Epithelial cell of prostate (primary cell): ENCODE data around the gene TMEM35B.
"Not testable (repeated sequence)": the region's sequence is repeated elsewhere in the genome, so short reads cannot be mapped to it uniquely, and the experiment has no call there.

Experiments
- DNase-seq: peaks from one replicate; pipeline ENCODE4 v3.0.0-alpha.2; 2011; ENCODE audit warnings: low read depth, low spot score
- H3K27ac ChIP-seq: fragments of 450-650 bp; 2 replicates; pipeline ENCODE4 v1.5.1; 2017; ENCODE audit warnings: mild to moderate bottlenecking

The TMEM35B gene

DNA sequence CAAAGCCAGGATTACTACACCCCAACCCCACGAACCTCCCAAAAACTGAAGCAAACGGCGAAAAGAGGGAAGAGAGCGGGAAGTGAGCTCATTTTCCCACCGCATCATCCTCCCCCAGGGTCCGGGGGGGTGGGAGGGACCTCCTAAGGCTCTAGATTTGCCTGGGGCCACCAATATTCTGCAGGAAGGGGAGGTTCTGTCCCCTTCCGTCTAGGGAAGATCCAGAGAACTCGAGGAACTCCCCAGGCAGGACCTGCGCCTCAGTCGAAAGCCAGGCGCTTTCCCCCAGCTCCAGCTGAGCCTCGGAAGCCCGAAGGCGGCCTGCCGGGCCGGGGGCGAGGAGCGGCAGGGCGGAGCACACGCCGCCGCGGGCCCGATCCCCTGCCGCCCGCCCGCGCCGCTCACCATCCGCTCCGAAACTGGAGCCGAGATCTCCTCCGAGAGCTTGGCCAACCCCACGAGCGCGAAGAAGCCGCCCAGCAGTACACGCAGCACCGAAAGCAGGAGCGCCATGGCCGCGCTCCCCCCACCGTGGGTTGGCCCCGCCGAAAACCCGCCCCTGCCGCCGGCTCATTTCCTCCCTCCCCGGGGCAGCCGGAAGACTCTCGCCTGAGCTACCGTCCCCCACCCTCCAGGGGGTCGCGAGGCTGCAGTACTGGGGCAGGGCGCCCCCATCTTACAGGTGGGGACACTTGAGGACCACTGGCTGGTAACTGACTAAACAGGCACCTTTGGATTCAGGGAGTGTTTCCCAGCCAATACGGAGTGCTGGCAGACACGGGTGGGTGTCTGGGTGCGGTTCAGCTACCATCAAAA is at the start of gene TMEM35B:
Gene TMEM35B (minus strand): TSS at position 555 of the 816 bp plus-strand sequence. CDS start 42 bp downstream, at position 513.
- no peak for DNase-seq
- peak within 1 kb of the TSS; percentile 55 for H3K27ac ChIP-seq

GRCh38 chr1:35033346-35033745 is 48.2 kb upstream of the TMEM35B start:
- DNase-seq: no peak
- H3K27ac ChIP-seq: no peak overlapping the region

- no peak for DNase-seq
- peak overlapping the region; percentile 96 for H3K27ac ChIP-seq
These were observed 47.2 kb upstream of the TMEM35B start for GRCh38 chr1:35032384-35032739.

DNA sequence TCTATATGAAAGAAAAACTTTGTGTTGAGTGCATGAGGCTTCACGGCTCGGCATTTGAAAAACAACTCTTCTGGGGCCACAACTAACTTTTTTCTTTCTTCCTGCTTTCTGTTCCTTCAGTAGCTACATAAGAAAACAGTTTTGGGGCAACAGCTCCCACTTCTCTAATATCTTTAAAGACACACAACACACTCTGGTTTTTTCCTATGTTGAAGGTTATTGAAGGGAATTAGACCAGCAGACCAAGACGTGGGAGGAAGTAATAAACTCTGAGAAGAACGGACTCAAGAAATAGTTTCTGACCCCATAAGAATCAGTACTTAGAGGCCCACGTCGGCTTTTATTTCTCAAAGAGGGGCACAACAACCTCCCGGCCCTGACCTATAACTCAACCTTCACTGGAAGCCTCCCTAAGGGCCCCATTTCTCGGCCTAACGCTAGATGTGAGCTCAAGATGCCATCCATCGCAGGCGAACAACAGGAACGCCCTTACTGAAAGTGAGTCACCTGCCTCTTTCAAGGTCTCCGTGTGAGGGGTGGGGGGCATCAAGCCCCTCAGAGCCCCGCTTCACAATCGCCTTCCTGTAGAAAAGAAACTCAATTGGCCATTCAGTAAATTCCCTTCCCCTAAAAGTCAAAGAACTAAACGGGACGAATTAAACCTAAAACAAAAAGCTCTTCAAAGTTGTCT is 45.8 kb upstream of the TMEM35B start:
- no peak for DNase-seq
- peak overlapping the region; percentile 96 for H3K27ac ChIP-seq

- H3K27ac ChIP-seq: peak overlapping the region; percentile 96
These were observed 45.2 kb upstream of the TMEM35B start for GRCh38 chr1:35030338-35030737.

DNA sequence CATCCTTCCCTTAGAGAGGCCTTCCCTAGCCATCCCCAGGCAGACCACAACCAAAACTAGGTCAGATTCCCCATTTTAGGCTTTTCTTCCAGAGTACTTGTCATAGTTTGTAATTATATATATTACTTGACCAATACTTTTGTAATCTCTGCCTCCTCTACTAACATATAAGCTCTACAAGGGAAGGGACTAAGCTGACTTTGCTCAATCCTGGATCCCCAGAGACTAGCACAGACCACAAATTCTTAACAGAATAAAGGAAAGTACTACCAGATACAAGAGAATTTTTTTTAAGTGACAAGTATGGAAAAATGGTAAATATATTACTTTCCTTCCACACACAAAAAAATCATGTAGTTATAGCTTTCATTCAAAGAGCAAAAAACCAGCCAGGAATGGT is 44.6 kb upstream of the TMEM35B start:
- no peak overlapping the region for H3K27ac ChIP-seq
- DNase-seq: no peak

More at GRCh38 chr1:35030338-35030737, 45.2 kb upstream of the TMEM35B start:
- DNase-seq: no peak

- no peak for DNase-seq
- no peak overlapping the region for H3K27ac ChIP-seq
These were observed 31.3 kb upstream of the TMEM35B start for GRCh38 chr1:35016406-35016805.

- DNase-seq: no peak
- no peak overlapping the region for H3K27ac ChIP-seq
These were observed 29.3 kb upstream of the TMEM35B start for GRCh38 chr1:35014486-35014885.

DNA sequence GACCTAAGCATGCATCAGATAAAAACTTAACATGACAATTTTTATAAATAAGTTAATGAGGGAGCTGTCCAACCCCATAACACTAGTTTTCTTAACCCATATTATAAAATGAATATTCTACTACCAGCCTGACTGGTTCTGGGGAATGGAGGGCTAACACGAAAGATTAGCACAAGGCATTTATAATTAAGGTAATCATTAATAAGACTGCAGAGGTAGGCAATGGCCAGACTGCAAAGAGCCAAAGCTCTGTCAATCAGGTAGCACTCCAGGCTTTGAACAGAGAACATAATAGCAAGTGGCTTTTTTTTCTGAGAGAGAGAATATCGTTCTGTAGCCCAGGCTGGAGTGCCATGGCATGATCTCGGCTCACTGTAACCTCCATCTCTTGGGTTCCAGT is 20.6 kb upstream of the TMEM35B start:
- H3K27ac ChIP-seq: no peak overlapping the region
- no peak for DNase-seq

DNA sequence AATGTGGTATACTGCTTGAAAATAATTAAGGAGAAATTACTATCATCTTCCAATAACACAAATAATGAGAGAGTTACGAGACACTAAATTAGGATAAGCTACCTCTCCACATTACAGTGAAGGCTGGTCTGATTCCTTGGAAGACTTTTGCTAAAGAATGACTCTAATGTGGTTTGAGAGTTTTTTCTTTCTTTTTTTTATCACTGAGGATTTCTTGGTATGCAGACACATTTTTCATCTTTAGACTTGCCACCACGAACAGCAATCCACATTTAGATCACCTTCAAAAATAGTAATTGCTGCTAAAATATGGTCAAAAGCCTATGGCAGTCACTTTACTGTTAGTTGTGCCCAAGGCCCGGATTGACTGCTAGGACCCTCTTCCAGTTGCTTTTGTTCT is 16.6 kb upstream of the TMEM35B start:
- DNase-seq: no peak
- H3K27ac ChIP-seq: no peak overlapping the region

DNA sequence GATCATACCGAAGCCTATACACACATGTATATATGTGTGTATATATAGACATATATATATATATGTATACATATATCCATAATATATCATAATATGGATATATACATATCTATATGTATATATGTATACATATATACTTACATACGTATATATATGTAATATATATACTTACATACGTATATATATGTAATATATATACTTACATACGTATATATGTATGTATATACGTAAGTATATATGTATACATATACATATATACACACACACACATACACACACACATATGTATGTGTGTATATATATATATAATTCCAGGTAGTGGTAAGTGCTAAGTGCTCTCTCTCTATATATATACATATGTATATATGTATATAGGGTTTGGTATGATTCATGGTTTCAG is 9.7 kb upstream of the TMEM35B start:
- no peak for DNase-seq
- no peak overlapping the region for H3K27ac ChIP-seq

DNA sequence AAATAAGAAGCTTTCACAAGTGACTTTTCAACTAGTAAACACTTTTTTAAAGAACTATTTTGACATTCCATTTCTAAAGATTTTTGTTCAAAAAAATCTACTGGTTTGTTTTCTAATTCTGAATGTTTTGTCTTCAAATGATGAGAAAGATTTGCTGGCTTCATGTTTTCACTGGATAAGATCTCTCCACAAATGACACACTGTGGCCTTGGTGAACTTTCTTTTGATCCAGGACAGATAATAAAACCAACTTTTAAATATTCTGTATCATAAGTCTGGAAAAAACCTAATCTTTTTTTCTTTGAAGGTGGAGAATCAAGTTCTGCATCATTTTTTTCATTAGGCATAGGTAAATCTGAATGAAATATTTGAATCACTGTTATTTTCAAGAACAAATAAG is 3.4 kb upstream of the TMEM35B start:
- DNase-seq: no peak
- H3K27ac ChIP-seq: no peak overlapping the region

DNA sequence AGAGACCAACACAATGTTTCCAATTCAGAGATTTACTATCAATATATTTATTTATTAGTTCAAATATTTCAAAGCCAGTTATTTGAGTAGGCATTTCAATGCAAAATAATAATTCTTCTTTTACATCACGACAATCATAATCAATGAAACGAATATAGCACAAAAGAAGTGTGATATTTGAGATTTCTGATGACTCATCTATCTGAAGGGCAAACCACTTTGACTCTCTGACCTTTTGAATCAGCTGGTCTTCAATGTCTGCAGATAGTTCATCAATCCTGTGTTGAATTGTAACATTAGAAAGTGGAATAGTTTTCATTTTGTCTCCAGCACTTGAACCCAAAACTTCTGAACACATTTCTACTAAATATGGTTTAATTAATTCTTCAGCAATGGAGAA is 3.0 kb upstream of the TMEM35B start:
- DNase-seq: no peak
- no peak overlapping the region for H3K27ac ChIP-seq

- H3K27ac ChIP-seq: peak overlapping the region; percentile 24
- DNase-seq: no peak
These were observed 1.9 kb upstream of the TMEM35B start for GRCh38 chr1:34987018-34987417.

- not testable (repeated sequence) for DNase-seq
- peak overlapping the region; percentile 55 for H3K27ac ChIP-seq
These were observed 410 bp upstream of the TMEM35B start for GRCh38 chr1:34985609-34985904.

DNA sequence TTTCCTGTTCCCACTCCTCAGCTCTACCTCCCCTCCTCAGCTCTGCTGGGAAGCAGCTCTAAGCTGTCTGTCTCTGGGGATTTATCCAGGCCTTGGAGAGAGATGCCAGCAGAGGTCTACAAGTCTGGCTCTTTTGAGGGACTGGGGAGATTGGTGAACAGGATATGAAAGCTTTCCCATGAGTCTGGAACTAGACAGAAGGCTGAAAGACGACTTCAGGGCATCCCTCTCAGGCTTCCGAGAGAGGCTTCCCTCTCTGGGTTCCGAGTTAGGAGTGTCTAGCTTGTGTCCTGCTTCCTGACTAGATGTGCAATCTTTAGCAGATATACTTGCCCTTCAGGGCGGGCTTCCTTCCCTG is 733 bp downstream of the TMEM35B start:
- DNase-seq: no peak
- H3K27ac ChIP-seq: peak overlapping the region; percentile 55

- DNase-seq: no peak
These were observed 1.3 kb downstream of the TMEM35B start for GRCh38 chr1:34983700-34984355.

DNA sequence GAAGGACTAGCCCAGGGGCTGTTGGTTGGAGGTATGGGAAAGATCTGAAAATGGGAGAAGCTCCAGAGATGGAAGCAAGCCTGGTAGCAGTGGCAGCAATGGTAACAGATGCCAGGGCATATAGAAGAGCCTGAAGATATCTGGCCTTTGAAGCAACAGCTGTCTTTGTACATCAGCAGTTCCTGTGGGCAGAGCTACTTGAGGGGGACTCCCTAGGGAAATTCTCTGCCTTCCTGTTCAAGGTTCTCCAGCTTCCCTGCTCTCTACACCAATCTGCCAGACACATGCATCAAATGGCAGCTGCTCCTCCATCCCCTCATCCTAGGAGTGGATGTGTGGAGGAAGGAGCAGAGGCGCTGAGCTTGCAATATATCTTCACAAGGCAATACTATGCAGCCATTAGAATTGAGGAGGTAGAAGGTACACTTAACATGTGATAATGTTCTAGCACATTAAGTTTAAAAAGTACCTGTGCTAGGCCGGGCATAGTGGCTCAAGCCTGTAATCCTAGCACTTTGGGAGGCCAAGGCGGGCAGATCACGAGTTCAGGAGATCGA is 2.2 kb downstream of the TMEM35B start:
- H3K27ac ChIP-seq: no peak overlapping the region
- no peak for DNase-seq

More at GRCh38 chr1:34983700-34984355, 1.3 kb downstream of the TMEM35B start:
- peak overlapping the region; percentile 55 for H3K27ac ChIP-seq

DNA sequence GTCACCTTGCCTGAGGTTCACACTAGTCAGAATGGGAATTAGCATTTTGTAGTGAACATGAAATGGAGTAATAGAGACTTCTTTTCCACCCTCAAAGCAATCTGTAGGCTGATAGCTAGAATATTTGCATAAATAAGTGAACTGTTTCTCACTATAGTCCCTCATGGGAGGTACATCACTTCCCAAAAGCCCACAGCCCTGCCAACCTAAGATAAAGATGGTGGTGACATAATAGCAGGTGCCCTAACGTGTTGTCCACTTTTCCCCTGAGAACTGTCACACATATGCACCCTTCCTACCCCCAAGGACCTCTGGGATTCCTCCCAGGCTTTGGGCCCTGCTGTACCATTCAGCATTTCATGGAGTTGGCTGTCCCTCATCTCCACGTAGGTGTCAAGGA is 4.4 kb downstream of the TMEM35B start:
- no peak overlapping the region for H3K27ac ChIP-seq
- no peak for DNase-seq

DNA sequence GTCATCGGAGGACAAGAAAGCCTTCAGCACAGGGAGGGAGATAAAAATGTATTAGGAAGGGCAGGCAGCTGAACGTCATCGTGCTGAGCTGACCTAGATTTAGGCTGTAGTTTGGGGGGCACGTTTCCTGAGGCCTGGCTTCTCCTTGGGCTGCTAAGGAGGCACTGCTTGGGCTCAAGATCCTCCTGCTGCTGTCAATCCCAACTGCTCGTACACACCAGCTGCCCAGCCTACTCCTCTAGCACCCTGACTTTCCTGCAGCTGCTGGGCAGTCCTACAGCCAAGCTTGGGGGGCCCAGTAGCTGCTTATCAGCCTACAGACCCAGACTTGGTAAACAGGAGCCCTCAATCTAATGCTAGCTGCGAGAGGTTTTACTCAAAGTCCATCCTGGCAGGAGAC is 6.2 kb downstream of the TMEM35B start:
- no peak for DNase-seq
- no peak overlapping the region for H3K27ac ChIP-seq

DNA sequence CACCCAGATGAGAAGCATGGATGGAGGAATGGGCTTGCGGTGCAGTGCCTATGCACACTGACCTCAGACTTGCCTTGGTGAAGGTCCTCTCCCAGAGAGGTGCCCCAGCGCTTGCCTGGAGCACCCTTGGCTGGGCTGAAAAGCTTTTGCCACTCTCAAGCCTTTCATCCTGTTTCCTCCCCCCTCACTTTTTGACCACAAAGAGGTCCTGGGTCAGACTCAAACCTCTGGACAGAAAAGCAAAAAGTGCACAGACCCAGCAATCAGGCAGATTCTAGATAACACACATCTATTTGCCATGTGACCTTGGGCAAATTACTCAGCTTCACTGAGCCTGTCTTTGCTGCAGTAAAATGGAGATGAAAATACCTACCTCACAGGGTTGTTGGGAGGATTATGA is 7.3 kb downstream of the TMEM35B start:
- DNase-seq: no peak
- H3K27ac ChIP-seq: no peak overlapping the region
